H1 (cell line): ENCODE measurements around the gene ETV4. TPM values are rescaled to one million over a fixed set of nuclear protein-coding genes. Genes with fewer than 3 reads are reported as not detected.

Source experiments
- BACH1 ChIP-seq: IDR thresholded peaks from 2 replicates; pipeline ENCODE4 v1.6.1; 2012; ENCODE audit warnings: low read length, improper control_type of control experiment
- BCL11A ChIP-seq, 2 experiments: IDR thresholded peaks; one replicate each; pipeline ENCODE4 v1.6.1; 2011; ENCODE audit warnings: low read depth in 2 of 2, low read length in 2 of 2, mild to moderate bottlenecking in 2 of 2
- CEBPB ChIP-seq: IDR thresholded peaks from 2 replicates; pipeline ENCODE4 v1.6.1; 2012; ENCODE audit warnings: low read depth, low read length
- CTBP2 ChIP-seq: IDR thresholded peaks from 2 replicates; pipeline ENCODE4 v1.7.0; 2011; ENCODE audit warnings: borderline replicate concordance, mild to moderate bottlenecking, moderate library complexity, mixed read lengths, low read length; ENCODE audit not compliant: insufficient read depth, insufficient read length
- EGR1 ChIP-seq: IDR thresholded peaks from 2 replicates; pipeline ENCODE4 v1.6.1; 2011; ENCODE audit warnings: low read depth, low read length, borderline replicate concordance
- RFX5 ChIP-seq: IDR thresholded peaks from 2 replicates; pipeline ENCODE4 v1.6.1; 2011; ENCODE audit warnings: low read depth, low read length, improper control_type of control experiment, borderline replicate concordance
- SP1 ChIP-seq: IDR thresholded peaks from 2 replicates; pipeline ENCODE4 v1.6.1; 2011; ENCODE audit warnings: low read depth, low read length
- polyA plus RNA-seq, 7 experiments: library from polyadenylated mRNA; depleted of rRNA in 3 of 7; stranded (reverse) in 5 of 7; unstranded in 2 of 7; fragments of >200 nt in 5 of 7; fragments of 200-250 nt in 2 of 7; gene quantifications; 1 replicate in 5 of 7; 2 replicates in 1 of 7; 4 replicates in 1 of 7; pipeline versions ENCODE4 v1.2.1 to v1.2.3, GENCODE V29; 2011 to 2013; ENCODE audit warnings: missing spikeins in 2 of 7, mixed read lengths in 2 of 7
- total RNA-seq: library from RNA; stranded (reverse); fragmentation: NEBNext Ultra II Directional; extraction: Animal tissue kit (Norgen Biotek cat#: 25700); gene quantifications from 2 replicates; pipeline ENCODE4 v1.2.1, GENCODE V29; 2021
- TF ChIP-seq, protein P1 (sequence below): IDR thresholded peaks from 2 replicates; pipeline ENCODE4 v1.6.1; 2011; ENCODE audit warnings: low read length, improper control_type of control experiment

ETV4 gene
- total and polyA plus RNA-seq, 2 of the 8 experiments (the other 6 are each of a cell fraction or from before 2014, with no cell fraction given): 75.2 to 143 TPM

- TF ChIP-seq CTBP2 (no peak), RFX5 (no peak), SP1 (no peak), CEBPB (no peak), EGR1 (no peak), BCL11A (IDR thresholded peaks at IDR 0.05; ENCODE audit: low read depth in 2 of 2, low read length in 2 of 2) (no peak), BACH1 (no peak)
- TF ChIP-seq, protein P1, sequence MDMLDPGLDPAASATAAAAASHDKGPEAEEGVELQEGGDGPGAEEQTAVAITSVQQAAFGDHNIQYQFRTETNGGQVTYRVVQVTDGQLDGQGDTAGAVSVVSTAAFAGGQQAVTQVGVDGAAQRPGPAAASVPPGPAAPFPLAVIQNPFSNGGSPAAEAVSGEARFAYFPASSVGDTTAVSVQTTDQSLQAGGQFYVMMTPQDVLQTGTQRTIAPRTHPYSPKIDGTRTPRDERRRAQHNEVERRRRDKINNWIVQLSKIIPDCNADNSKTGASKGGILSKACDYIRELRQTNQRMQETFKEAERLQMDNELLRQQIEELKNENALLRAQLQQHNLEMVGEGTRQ: no peak
Measured at GRCh38 chr17:43553573-43553972, 7.4 kb upstream of the ETV4 start (continued).
